ENCODE results near the gene RHBDL1.

Gene RHBDL1

GRCh38 chr16:673399-673991 lies 2.0 kb upstream of the RHBDL1 start:
- Histone ChIP-seq H3K4me3 (ENCODE audit: insufficient read depth, low read length, poor library complexity, severe bottlenecking) (no peak overlapping the region), H2AFZ (ENCODE audit: low read depth, low read length, severe bottlenecking) (no peak overlapping the region), H3K4me2 (ENCODE audit: low read depth, low read length, poor library complexity, severe bottlenecking) (no peak overlapping the region), H3K9me2 (replicated peaks; ENCODE audit: insufficient read depth, low read length) (no peaks in the 10 kb centered on the region), H3K79me2 (ENCODE audit: insufficient read depth, low read length) (peaks cover 3% of the 10 kb centered on the region; the same call in 1 of the 2 replicates), H3K27ac (ENCODE audit: low read depth, low read length) (no peak overlapping the region), H3K36me3 (ENCODE audit: low read length) (no peaks in the 10 kb centered on the region), H3F3A (ENCODE audit: insufficient read depth) (no peaks in the 10 kb centered on the region), H3K9me3 (ENCODE audit: insufficient read depth, low read length) (no peaks in the 10 kb centered on the region), H4K20me1 (ENCODE audit: low read depth, low read length) (no peaks in the 10 kb centered on the region), H3K27me3 (ENCODE audit: low read length) (no peaks in the 10 kb centered on the region), H3K9ac (ENCODE audit: low read length) (no peak overlapping the region)
- TF ChIP-seq EZH2phosphoT487 (conservative IDR thresholded peaks at IDR 0.05; ENCODE audit: low read length) (no peak), CTCF (IDR thresholded peaks at IDR 0.05; ENCODE audit: insufficient read depth, low read length, poor library complexity, severe bottlenecking) (no peak)

DNA sequence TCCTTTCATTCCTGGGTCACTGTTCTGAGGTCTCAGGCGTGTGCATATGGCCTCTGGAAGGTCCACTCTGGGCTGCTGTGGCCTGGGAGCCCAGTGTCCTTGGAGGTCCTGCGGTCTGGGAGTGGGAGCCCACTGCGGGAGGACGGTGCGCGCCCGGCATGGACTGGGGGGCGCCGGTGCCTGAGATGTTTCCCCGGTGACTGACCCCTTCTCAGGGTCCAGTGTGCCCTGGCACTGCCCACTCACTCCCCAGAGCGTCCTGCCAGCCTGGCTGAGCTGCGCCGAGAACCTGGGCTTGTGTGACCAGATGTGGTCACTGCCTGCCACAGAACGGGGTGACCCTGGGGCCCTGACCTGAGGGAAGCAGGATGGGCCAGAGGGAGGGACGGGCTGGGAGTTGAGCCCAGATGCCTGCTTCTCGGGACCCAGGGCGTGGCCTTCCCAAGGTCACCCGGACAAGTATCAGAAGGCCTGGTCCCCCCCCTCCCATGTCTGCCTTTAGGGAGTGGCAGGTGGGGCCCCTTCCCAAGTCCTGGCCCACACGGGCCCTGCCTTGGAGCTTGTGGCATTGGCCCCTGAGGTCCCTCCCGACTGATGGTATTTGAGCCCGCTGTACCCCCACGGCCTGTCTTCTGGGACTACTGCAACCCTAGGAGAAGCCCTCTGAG lies 1.1 kb upstream of the RHBDL1 start:
- H3K4me3 ChIP-seq (ENCODE audit: insufficient read depth, low read length, poor library complexity, severe bottlenecking) = no peak overlapping the region
- no peaks in the 10 kb centered on the region for H3K9me2 ChIP-seq (replicated peaks; ENCODE audit: insufficient read depth, low read length)
- no peak overlapping the region for H2AFZ ChIP-seq (ENCODE audit: low read depth, low read length, severe bottlenecking)

GRCh38 chr16:675884-676564 lies 553 bp downstream of the RHBDL1 start:
- H3K27ac ChIP-seq (ENCODE audit: low read depth, low read length) = no peak overlapping the region
- no peaks in the 10 kb centered on the region for H4K20me1 ChIP-seq (ENCODE audit: low read depth, low read length)
- peaks cover 9% of the 10 kb centered on the region; the same call in 1 of the 2 replicates for H3F3A ChIP-seq (ENCODE audit: insufficient read depth)
- H3K79me2 ChIP-seq (ENCODE audit: insufficient read depth, low read length) = peaks cover 3% of the 10 kb centered on the region; the same call in 1 of the 2 replicates
- H3K27me3 ChIP-seq (ENCODE audit: low read length) = no peaks in the 10 kb centered on the region
- H3K4me2 ChIP-seq (ENCODE audit: low read depth, low read length, poor library complexity, severe bottlenecking) = no peak overlapping the region
- no peak overlapping the region for H3K4me3 ChIP-seq (ENCODE audit: insufficient read depth, low read length, poor library complexity, severe bottlenecking)
- TF ChIP-seq EZH2phosphoT487 (conservative IDR thresholded peaks at IDR 0.05; ENCODE audit: low read length) = no peak
- TF ChIP-seq CTCF (IDR thresholded peaks at IDR 0.05; ENCODE audit: insufficient read depth, low read length, poor library complexity, severe bottlenecking) = no peak
- no peak overlapping the region for H3K9ac ChIP-seq (ENCODE audit: low read length)
- H2AFZ ChIP-seq (ENCODE audit: low read depth, low read length, severe bottlenecking) = no peak overlapping the region
- no peaks in the 10 kb centered on the region for H3K9me3 ChIP-seq (ENCODE audit: insufficient read depth, low read length)
- no peaks in the 10 kb centered on the region for H3K36me3 ChIP-seq (ENCODE audit: low read length)
- H3K9me2 ChIP-seq (replicated peaks; ENCODE audit: insufficient read depth, low read length) = no peaks in the 10 kb centered on the region

More for the DNA sequence above, 1.1 kb upstream of the RHBDL1 start:
- no peak for TF ChIP-seq CTCF (IDR thresholded peaks at IDR 0.05; ENCODE audit: insufficient read depth, low read length, poor library complexity, severe bottlenecking)
- TF ChIP-seq EZH2phosphoT487 (conservative IDR thresholded peaks at IDR 0.05; ENCODE audit: low read length) = no peak
- H3K79me2 ChIP-seq (ENCODE audit: insufficient read depth, low read length) = no peaks in the 10 kb centered on the region
- peaks cover 6% of the 10 kb centered on the region; the same call in 1 of the 2 replicates for H3F3A ChIP-seq (ENCODE audit: insufficient read depth)
- no peaks in the 10 kb centered on the region for H3K27me3 ChIP-seq (ENCODE audit: low read length)
- H3K9ac ChIP-seq (ENCODE audit: low read length) = no peak overlapping the region
- H3K4me2 ChIP-seq (ENCODE audit: low read depth, low read length, poor library complexity, severe bottlenecking) = no peak overlapping the region
- no peak overlapping the region for H3K27ac ChIP-seq (ENCODE audit: low read depth, low read length)
- H3K9me3 ChIP-seq (ENCODE audit: insufficient read depth, low read length) = no peaks in the 10 kb centered on the region
- no peaks in the 10 kb centered on the region for H4K20me1 ChIP-seq (ENCODE audit: low read depth, low read length)
- H3K36me3 ChIP-seq (ENCODE audit: low read length) = no peaks in the 10 kb centered on the region

All from SU-DHL-6 (cell line).